ENCODE measurements around the gene GRB10. TPM values are rescaled to one million over a fixed set of nuclear protein-coding genes. Genes with fewer than 3 reads are reported as not detected.
A peak's percentile ranks its signal among the peaks of the same experiment; 100 is the strongest.

The GRB10 gene
- total RNA-seq, 4 donors from 2014 or later = 32.1 to 50.3 (median 38.1) TPM

DNA sequence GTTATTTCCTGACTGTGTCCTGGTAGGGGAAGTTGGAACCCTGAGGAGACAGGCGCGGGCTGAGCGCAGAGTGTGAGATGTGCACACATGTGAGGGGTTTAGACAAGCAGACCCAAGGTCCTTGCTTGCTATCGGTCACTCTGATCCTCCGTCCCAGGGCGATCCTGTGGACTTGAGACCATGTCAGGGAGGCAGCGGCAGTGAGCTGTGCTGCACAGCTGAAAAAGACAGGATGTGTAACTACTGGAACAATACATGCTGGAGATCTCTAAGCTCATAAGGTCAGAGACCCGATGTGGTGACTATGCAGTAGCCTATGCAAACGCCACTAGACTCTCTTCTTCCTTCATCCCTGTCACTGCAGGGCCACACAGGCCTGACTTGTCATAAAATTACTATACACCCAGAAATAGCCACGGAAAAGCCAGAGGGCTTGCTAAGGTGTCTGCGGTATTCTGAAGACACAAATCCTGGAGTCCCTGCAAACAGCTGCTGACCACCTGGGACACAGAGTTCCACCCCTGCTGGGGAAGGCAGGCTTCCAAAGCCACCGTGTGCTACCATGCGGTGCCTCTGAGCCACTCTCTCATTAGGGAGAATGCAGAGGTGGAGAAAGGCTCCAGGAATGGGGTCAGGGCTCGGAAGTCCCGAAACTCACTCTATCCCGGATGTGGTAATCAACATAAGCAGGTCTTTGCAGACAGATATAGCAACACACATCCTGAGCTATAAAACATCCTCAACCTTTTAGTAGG lies 126.4 kb downstream of the GRB10 start:
- Histone ChIP-seq H3K4me1 (peaks cover 0 to 18% (median 14%) of the 10 kb centered on the region in 4 donors), H3K36me3 (peaks cover 0 to 2% (median 0%) of the 10 kb centered on the region in 3 donors), H3K4me3 (no peak overlapping the region), H3K9me3 (no peaks in the 10 kb centered on the region), H3K27me3 (no peaks in the 10 kb centered on the region), H3K27ac (peak overlapping the region; percentile 28 to 65 (median 58))
- DNase-seq = no peak
- TF ChIP-seq POLR2A (IDR thresholded peaks at IDR 0.05) = no peak
- TF ChIP-seq, protein P1, sequence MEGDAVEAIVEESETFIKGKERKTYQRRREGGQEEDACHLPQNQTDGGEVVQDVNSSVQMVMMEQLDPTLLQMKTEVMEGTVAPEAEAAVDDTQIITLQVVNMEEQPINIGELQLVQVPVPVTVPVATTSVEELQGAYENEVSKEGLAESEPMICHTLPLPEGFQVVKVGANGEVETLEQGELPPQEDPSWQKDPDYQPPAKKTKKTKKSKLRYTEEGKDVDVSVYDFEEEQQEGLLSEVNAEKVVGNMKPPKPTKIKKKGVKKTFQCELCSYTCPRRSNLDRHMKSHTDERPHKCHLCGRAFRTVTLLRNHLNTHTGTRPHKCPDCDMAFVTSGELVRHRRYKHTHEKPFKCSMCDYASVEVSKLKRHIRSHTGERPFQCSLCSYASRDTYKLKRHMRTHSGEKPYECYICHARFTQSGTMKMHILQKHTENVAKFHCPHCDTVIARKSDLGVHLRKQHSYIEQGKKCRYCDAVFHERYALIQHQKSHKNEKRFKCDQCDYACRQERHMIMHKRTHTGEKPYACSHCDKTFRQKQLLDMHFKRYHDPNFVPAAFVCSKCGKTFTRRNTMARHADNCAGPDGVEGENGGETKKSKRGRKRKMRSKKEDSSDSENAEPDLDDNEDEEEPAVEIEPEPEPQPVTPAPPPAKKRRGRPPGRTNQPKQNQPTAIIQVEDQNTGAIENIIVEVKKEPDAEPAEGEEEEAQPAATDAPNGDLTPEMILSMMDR (IDR thresholded peaks at IDR 0.05) = no peak

- Histone ChIP-seq H3K27ac (peak overlapping the region in 3 of 4 donors; percentile 4 to 65 (median 44)), H3K27me3 (no peaks in the 10 kb centered on the region), H3K36me3 (no peaks in the 10 kb centered on the region), H3K4me3 (no peak overlapping the region), H3K4me1 (peaks cover 0 to 18% (median 8%) of the 10 kb centered on the region in 4 donors), H3K9me3 (no peaks in the 10 kb centered on the region)
- DNase-seq = no peak
- TF ChIP-seq POLR2A (IDR thresholded peaks at IDR 0.05) = no peak
- TF ChIP-seq, protein P1 (IDR thresholded peaks at IDR 0.05) = no peak
These were observed 127.2 kb downstream of the GRB10 start for GRCh38 chr7:50655490-50655889.

- peak overlapping the region; percentile 4 to 83 (median 29) for H3K27ac ChIP-seq
- TF ChIP-seq, protein P1 (IDR thresholded peaks at IDR 0.05) = no peak
- TF ChIP-seq POLR2A (IDR thresholded peaks at IDR 0.05) = no peak
- H3K9me3 ChIP-seq = no peaks in the 10 kb centered on the region
- no peak overlapping the region for H3K4me3 ChIP-seq
- DNase-seq = no peak
- H3K36me3 ChIP-seq = no peaks in the 10 kb centered on the region
- H3K27me3 ChIP-seq = no peaks in the 10 kb centered on the region
- H3K4me1 ChIP-seq = peaks cover 0 to 18% (median 5%) of the 10 kb centered on the region in 4 donors
These were observed 127.7 kb downstream of the GRB10 start for GRCh38 chr7:50655020-50655419.

- H3K27ac ChIP-seq = peak overlapping the region; percentile 53 to 83 (median 72)
- no peak overlapping the region for H3K4me3 ChIP-seq
- no peaks in the 10 kb centered on the region for H3K9me3 ChIP-seq
- H3K27me3 ChIP-seq = no peaks in the 10 kb centered on the region
- no peaks in the 10 kb centered on the region for H3K36me3 ChIP-seq
- peak in 2 of 3 donors; percentile 31 to 75 for DNase-seq
- peaks cover 0 to 18% (median 5%) of the 10 kb centered on the region in 4 donors for H3K4me1 ChIP-seq
- TF ChIP-seq POLR2A (IDR thresholded peaks at IDR 0.05) = peak in 1 of 2 donors; percentile 15
- TF ChIP-seq, protein P1 (IDR thresholded peaks at IDR 0.05) = no peak
These were observed 128.7 kb downstream of the GRB10 start for GRCh38 chr7:50653981-50654425.

DNA sequence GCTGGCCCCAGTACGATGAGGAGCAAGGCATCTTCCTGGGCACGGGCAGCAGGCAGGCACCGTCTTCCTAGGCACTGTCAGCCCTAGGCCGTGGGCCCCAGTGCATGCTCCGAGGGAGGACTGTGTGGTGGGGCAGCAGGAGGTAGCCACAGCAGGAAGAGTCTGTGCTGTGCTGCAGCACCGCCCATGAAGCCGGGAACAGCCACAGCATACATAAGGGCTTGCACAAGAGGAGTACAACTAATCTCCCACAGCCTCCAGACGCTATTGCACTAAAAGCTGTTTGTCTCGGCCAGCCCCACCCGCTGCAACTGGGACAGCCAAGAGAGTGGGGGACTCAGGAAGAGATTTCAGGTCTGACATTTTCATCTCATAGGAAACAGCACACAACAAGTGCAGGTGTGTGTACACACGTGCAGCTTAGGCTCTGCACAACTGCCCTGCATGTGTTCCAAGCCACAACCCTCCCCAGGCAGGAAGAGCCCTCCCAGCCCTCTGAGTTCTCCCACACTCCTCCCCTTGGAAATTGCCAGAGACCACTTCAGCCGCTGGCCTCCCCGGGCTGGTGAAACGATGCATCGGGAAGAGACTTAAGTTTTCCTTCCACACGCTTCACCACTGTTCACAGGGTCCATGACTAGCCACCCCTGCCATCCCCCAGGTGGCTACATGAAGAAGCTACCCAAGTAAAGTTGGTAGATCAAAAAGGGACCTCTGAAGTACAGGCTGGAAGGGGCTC lies 129.4 kb downstream of the GRB10 start:
- H3K4me1 ChIP-seq = peaks cover 0 to 18% (median 5%) of the 10 kb centered on the region in 4 donors
- H3K27me3 ChIP-seq = no peaks in the 10 kb centered on the region
- DNase-seq = peak in 1 of 3 donors; percentile 67
- H3K4me3 ChIP-seq = no peak overlapping the region
- TF ChIP-seq, protein P1 (IDR thresholded peaks at IDR 0.05) = no peak
- TF ChIP-seq POLR2A (IDR thresholded peaks at IDR 0.05) = no peak
- peak overlapping the region; percentile 53 to 83 (median 72) for H3K27ac ChIP-seq
- H3K9me3 ChIP-seq = no peaks in the 10 kb centered on the region
- no peaks in the 10 kb centered on the region for H3K36me3 ChIP-seq

Measured in Peyer's patch (tissue), 4 donors.